Right lobe of liver (tissue), 6 donors: ENCODE data around the gene SMG1. TPM values are rescaled to one million over a fixed set of nuclear protein-coding genes. Genes with fewer than 3 reads are reported as not detected.
"Not testable (repeated sequence)": the region's sequence is repeated elsewhere in the genome, so short reads cannot be mapped to it uniquely, and the experiment has no call there.

ENCODE experiments used
- ATAC-seq, 4 donors: fragments of 200-7000 bp; cut with Tn5 transposase; one replicate each; pipeline ENCODE4 v1.9.1; 2020; ENCODE audit warnings: mild to moderate bottlenecking in 4 of 4, moderate library complexity in 4 of 4
- DNase-seq, 3 donors: peaks; one replicate each; pipeline ENCODE4 v3.0.0-alpha.2; 2020
- H3K27ac ChIP-seq, 3 donors: fragments of 200-600 bp; one replicate each; pipeline ENCODE4 v1.8.0; 2022
- H3K27me3 ChIP-seq, 2 donors: fragments of 200-600 bp; one replicate each; pipeline ENCODE4 v1.8.0; 2022
- H3K36me3 ChIP-seq, 4 donors: fragments of 200-600 bp; sonication (generic) in 1 of 4; one replicate each; pipeline versions ENCODE4 v1.5.1 to v1.8.0; 2017 to 2022; ENCODE audit warnings: control low read depth in 1 of 4
- H3K4me1 ChIP-seq, 4 donors: fragments of 200-600 bp; sonication (generic) in 1 of 4; one replicate each; pipeline versions ENCODE4 v1.5.1 to v1.8.0; 2017 to 2022; ENCODE audit warnings: control low read depth in 1 of 4
- H3K4me3 ChIP-seq, 3 donors: fragments of 200-600 bp; one replicate each; pipeline ENCODE4 v1.8.0; 2022
- H3K9me3 ChIP-seq, 4 donors: fragments of 200-600 bp; sonication (generic) in 1 of 4; one replicate each; pipeline versions ENCODE4 v1.5.1 to v1.8.0; 2017 to 2022; ENCODE audit warnings: control low read depth in 1 of 4
- WGBS: methylation state at CpG from one replicate; pipeline ENCODE4 v1.1.6; 2018; ENCODE audit warnings: low coverage, low lambda C conversion rate; ENCODE audit not compliant: insufficient coverage; ENCODE audit errors: missing lambda C conversion rate; 5-methylcytosine and 5-hydroxymethylcytosine counted together
- intact Hi-C, 2 donors: fragments of 100-400 bp; cut with DNase I; formaldehyde crosslinking; loops; one replicate each; pipeline versions ENCODE4 v1.11.2 to v1.14.1; 2022
- total RNA-seq, 6 experiments: library from RNA; depleted of rRNA in 2 of 6; stranded (reverse); fragments of >200 nt in 2 of 6; fragmentation: NEBNext Ultra II Directional in 3 of 6; extraction: Animal tissue kit (Norgen Biotek cat#: 25700) in 3 of 6; gene quantifications; one replicate each; pipeline versions ENCODE4 v1.1.0 to v1.2.4, GENCODE V29; 2016 to 2023
- donor health status: DM: no; HTN: yes; CAD: no.
- donor health status: DM: no; HTN: no; CAD: no.
- donor health status: DM: no; HTN: no; CAD: no.
- donor health status: DM: no; HTN: yes; CAD: no.
- donor health status: DM: no; HTN: yes; CAD: no.

SMG1 gene
- total RNA-seq, 6 experiments from 2014 or later = 29.6 to 45.9 (median 33.8) TPM

- H3K9me3 ChIP-seq, H3K4me3 ChIP-seq, H3K27ac ChIP-seq, H3K36me3 ChIP-seq, DNase-seq, intact Hi-C loops, H3K27me3 ChIP-seq, ATAC-seq: not testable (repeated sequence)
- peaks cover 2 to 21% (median 7%) of the 10 kb centered on the region in 4 donors for H3K4me1 ChIP-seq
- 23% methylated on average over 5 of the region's 5 CpGs for WGBS
Observed at GRCh38 chr16:18923935-18924334, 2.3 kb downstream of the SMG1 start.

DNA sequence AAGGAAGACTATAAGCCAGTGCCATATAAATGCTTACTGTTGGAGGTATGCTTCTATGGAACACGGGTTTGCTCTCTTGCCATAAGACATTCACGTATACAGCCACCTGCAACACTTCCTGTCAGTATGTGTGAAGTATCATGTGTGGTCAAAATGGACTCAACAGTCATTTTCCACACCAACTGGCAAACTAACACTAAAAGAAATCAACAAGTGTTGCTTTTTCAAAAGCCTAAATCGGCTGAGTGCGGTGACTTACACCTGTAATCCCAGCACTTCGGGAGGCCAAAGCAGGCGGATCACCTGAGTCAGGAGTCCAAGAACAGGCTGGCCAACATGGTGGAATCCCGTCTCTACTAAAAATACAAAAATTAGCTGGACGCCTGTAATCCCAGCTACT, 3.1 kb downstream of the SMG1 start:
- intact Hi-C loops, DNase-seq, H3K36me3 ChIP-seq, H3K27ac ChIP-seq, H3K4me3 ChIP-seq, H3K9me3 ChIP-seq, ATAC-seq, H3K27me3 ChIP-seq: not testable (repeated sequence)
- 65% methylated on average over 4 of the region's 8 CpGs for WGBS
- H3K4me1 ChIP-seq = peaks cover 2 to 22% (median 7%) of the 10 kb centered on the region in 4 donors

DNA sequence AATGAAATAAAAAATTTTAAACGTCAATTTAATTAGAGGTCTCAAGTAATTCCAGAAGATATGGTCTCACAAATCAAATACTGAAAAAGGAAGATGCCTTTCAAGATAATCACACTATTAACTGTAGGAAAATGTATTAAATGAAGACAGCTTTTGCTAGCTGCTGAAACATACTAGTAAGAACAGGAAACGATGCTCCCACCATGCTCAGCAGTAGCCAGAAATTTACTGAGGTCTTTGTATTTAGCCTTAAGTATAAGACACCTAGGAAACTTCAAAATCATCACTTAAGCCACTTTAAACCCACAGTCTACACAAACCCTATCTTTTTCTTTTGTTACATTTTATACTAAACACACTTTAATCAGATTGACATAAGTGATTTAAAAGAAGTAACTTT, 16.6 kb downstream of the SMG1 start:
- H3K36me3 ChIP-seq, H3K4me3 ChIP-seq, H3K9me3 ChIP-seq, H3K27me3 ChIP-seq, DNase-seq, intact Hi-C loops, H3K27ac ChIP-seq, H3K4me1 ChIP-seq, ATAC-seq: not testable (repeated sequence)
- 66% methylated on average over 2 of the region's 2 CpGs for WGBS

GRCh38 chr16:18908716-18909115, 17.5 kb downstream of the SMG1 start:
- H3K4me3 ChIP-seq, ATAC-seq, H3K36me3 ChIP-seq, H3K27ac ChIP-seq, H3K27me3 ChIP-seq, H3K4me1 ChIP-seq, intact Hi-C loops, DNase-seq, H3K9me3 ChIP-seq: not testable (repeated sequence)
- 78% methylated on average over 7 of the region's 12 CpGs for whole genome bisulfite sequencing

DNA sequence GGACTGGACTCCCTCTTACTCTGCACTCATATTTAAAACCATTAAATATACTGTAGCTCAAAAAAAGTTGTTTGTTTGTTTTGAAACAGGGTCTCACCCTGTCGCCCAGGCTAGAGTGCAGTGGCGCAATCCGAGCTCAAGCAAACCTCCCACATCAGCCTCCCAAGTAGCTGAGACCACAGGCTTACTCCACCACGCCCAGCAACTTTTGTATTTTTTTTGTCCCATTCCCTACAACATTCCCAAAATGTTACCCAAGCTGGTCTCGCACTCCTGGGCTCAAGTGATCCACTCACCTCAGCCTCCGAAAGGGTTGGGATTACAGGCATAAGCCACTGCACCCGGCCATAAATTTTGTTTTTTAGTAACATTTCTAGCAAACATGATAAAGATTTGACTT, 23.4 kb downstream of the SMG1 start:
- H3K27ac ChIP-seq, H3K4me1 ChIP-seq, H3K27me3 ChIP-seq, H3K36me3 ChIP-seq, DNase-seq, H3K9me3 ChIP-seq, ATAC-seq, intact Hi-C loops, H3K4me3 ChIP-seq: not testable (repeated sequence)
- 94% methylated on average over 7 of the region's 7 CpGs for WGBS

DNA sequence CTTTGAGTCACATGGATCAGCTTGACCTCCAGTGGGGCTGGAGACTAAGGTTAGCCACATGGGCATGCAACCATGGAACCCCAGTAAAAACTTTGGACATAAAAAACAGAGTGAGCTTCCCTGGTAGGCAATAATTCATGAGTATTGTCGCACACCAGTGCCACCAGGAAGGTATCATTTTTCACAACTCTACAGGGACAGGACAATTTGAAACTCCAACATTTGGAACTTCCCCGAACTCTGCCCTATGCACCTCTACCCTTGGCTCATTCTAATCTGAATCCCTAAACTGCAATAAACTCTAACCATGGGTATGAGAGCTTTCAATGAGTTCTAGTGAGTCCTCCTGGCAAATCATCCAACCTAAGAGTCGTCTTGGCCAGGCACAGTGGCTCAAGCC, 24.2 kb downstream of the SMG1 start:
- ATAC-seq, intact Hi-C loops, H3K4me3 ChIP-seq, H3K4me1 ChIP-seq, H3K36me3 ChIP-seq, H3K27ac ChIP-seq, DNase-seq, H3K9me3 ChIP-seq, H3K27me3 ChIP-seq: not testable (repeated sequence)
- 30% methylated on average over 2 of the region's 3 CpGs for WGBS

GRCh38 chr16:18901194-18901593, 25.0 kb downstream of the SMG1 start:
- DNase-seq, H3K36me3 ChIP-seq, intact Hi-C loops, H3K4me3 ChIP-seq, ATAC-seq, H3K9me3 ChIP-seq, H3K27ac ChIP-seq, H3K4me1 ChIP-seq, H3K27me3 ChIP-seq: not testable (repeated sequence)
- 88% methylated on average over 1 of the region's 1 CpG for WGBS

DNA sequence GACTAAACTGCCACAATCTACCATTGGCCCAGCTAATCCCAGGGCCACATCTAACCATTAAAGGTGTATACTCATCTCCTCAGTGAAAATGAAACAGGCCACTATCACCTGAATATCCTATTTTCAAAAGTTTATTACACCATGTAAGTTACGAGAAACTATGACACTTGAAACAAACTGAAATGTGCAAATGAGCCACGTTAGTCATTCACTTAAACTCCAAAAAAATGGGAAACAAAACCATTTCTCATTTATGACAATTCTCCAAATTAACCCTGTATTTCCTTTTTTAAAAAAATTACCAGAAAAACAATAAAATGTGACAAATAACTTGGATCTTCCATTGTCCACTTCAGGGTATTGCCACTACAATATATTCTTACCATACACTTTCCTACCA, 41.8 kb downstream of the SMG1 start:
- H3K4me1 ChIP-seq, intact Hi-C loops, ATAC-seq, H3K9me3 ChIP-seq, H3K4me3 ChIP-seq, H3K27me3 ChIP-seq, H3K27ac ChIP-seq, DNase-seq: not testable (repeated sequence)
- 58% methylated on average over 2 of the region's 2 CpGs for WGBS
- peaks cover 0 to 19% (median 5%) of the 10 kb centered on the region in 4 donors for H3K36me3 ChIP-seq

DNA sequence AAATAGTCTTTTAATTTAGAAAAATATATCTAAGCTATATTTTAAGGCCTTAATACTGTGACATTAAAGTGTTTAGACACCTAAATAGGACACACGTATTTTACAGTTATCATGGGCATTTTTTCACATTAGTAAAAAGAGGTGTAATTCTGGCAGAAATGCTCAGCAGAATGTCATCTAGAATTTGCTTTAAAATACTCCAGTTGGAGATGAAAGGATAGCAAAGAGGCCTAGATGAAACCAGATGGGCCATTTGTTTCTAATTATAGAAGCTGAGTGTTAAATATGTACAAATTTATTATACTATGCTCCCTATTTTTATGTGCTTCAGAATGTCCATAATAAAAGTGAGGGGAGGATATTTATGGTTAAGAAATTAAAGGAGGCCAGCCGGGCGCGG, 48.5 kb downstream of the SMG1 start:
- DNase-seq, H3K9me3 ChIP-seq, intact Hi-C loops, H3K4me1 ChIP-seq, H3K27me3 ChIP-seq, ATAC-seq, H3K4me3 ChIP-seq, H3K27ac ChIP-seq: not testable (repeated sequence)
- WGBS = 75% methylated on average over 4 of the region's 4 CpGs
- peaks cover 0 to 36% (median 16%) of the 10 kb centered on the region in 4 donors for H3K36me3 ChIP-seq

GRCh38 chr16:18877259-18877658, 48.9 kb downstream of the SMG1 start:
- H3K4me3 ChIP-seq, H3K27me3 ChIP-seq, H3K9me3 ChIP-seq, H3K27ac ChIP-seq, DNase-seq, H3K4me1 ChIP-seq, intact Hi-C loops, ATAC-seq: not testable (repeated sequence)
- peaks cover 0 to 36% (median 16%) of the 10 kb centered on the region in 4 donors for H3K36me3 ChIP-seq
- WGBS = 68% methylated on average over 4 of the region's 4 CpGs

GRCh38 chr16:18876301-18876700, 49.9 kb downstream of the SMG1 start:
- H3K36me3 ChIP-seq = peaks cover 0 to 31% (median 16%) of the 10 kb centered on the region in 4 donors
- H3K4me3 ChIP-seq = not testable (repeated sequence)

DNA sequence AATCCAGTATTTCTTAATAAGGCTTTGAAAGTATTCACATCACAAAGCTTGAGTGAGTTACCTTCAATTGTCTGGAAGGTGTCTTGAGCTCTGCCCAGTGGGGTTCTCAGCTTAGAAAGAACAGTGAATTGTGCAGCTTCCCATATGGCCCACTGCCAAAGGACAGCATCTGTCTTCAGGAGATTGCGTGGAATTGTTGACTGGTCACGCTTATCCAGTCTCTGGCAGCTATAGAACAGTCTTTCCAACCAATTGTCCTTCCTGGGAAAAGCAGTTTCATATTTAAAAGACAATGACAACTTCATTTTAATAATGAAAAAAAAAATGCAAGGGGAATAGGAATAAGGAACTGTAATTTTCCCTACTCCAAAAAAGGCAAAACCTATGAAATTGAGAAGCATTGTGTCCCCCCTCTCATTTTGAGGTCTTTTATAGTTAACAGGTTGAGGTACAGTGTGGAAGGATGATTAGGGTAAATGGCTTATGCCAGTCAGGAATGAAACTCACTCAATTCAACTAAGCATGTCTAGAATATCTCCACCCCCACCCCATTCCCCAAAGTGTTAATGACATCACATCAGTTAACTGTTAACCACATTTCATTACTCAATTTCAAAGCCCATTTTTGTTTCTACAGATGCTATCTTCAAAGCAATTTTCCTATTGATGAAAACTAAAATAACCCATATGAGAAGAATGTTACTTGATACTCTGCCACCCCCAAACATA, 57.0 kb downstream of the SMG1 start:
- H3K9me3 ChIP-seq, intact Hi-C loops, ATAC-seq, H3K27me3 ChIP-seq, H3K4me3 ChIP-seq, H3K36me3 ChIP-seq: not testable (repeated sequence)
- DNase-seq = peak in 1 of 3 donors; percentile 21
- peak overlapping the region in 1 of 3 donors; percentile 37 for H3K27ac ChIP-seq
- WGBS = 41% methylated on average over 2 of the region's 2 CpGs
- H3K4me1 ChIP-seq = peaks cover 0 to 15% (median 2%) of the 10 kb centered on the region in 4 donors

More at GRCh38 chr16:18876301-18876700, 49.9 kb downstream of the SMG1 start:
- ATAC-seq, H3K27ac ChIP-seq, intact Hi-C loops, H3K9me3 ChIP-seq, DNase-seq, H3K4me1 ChIP-seq, H3K27me3 ChIP-seq: not testable (repeated sequence)
- 95% methylated on average over 5 of the region's 5 CpGs for WGBS
